Lung (tissue), 12 donors: Measurements from ENCODE around the gene NEDD8. TPM values are rescaled to one million over a fixed set of nuclear protein-coding genes. Genes with fewer than 3 reads are reported as not detected.

Experiments
- ATAC-seq: fragments of 200-7000 bp; cut with Tn5 transposase; one replicate; pipeline ENCODE4 v1.9.1; 2020; ENCODE audit warnings: moderate number of reproducible peaks; ENCODE audit not compliant: insufficient read depth, low FRiP score
- DNase-seq, 3 donors: peaks; one replicate each; pipeline ENCODE4 v3.0.0-alpha.2; 2013 to 2017
- H3K27ac ChIP-seq, 2 donors: one replicate each; pipeline ENCODE4 v1.5.1; 2013; ENCODE audit warnings: mild to moderate bottlenecking in 2 of 2, moderate library complexity in 2 of 2, control low read depth in 1 of 2, inconsistent platforms in 1 of 2, low read depth in 1 of 2, low read length in 1 of 2
- H3K27me3 ChIP-seq, 3 donors: one replicate each; pipeline ENCODE4 v1.5.1; 2013; ENCODE audit warnings: low read length in 2 of 3; ENCODE audit not compliant: control insufficient read depth in 3 of 3, insufficient read depth in 3 of 3
- H3K36me3 ChIP-seq, 4 donors: one replicate each; pipeline ENCODE4 v1.5.1; 2013; ENCODE audit warnings: low read length in 4 of 4, mild to moderate bottlenecking in 1 of 4, moderate library complexity in 1 of 4; ENCODE audit not compliant: control insufficient read depth in 4 of 4, insufficient read depth in 4 of 4
- H3K4me1 ChIP-seq, 5 donors: one replicate each; pipeline ENCODE4 v1.5.1; 2013; ENCODE audit warnings: low read length in 5 of 5, mild to moderate bottlenecking in 2 of 5, moderate library complexity in 1 of 5; ENCODE audit not compliant: control insufficient read depth in 5 of 5, insufficient read depth in 5 of 5
- H3K4me3 ChIP-seq: one replicate; pipeline ENCODE4 v1.5.1; 2013; ENCODE audit warnings: mild to moderate bottlenecking, control low read depth, moderate library complexity
- H3K9ac ChIP-seq, 2 donors: one replicate each; pipeline ENCODE4 v1.5.1; 2013; ENCODE audit warnings: low read length in 2 of 2, control low read depth in 1 of 2; ENCODE audit not compliant: insufficient read depth in 1 of 2
- H3K9me3 ChIP-seq, 4 donors: one replicate each; pipeline ENCODE4 v1.5.1; 2013; ENCODE audit warnings: low read length in 3 of 4, mild to moderate bottlenecking in 1 of 4, moderate library complexity in 1 of 4; ENCODE audit not compliant: control insufficient read depth in 4 of 4, insufficient read depth in 3 of 4
- WGBS, 2 donors: extraction: QIAGEN DNeasy Blood & Tissue Kit; methylation state at CpG; one replicate each; pipeline ENCODE4 v1.1.7; 2013; 5-methylcytosine and 5-hydroxymethylcytosine counted together
- polyA plus RNA-seq, 2 donors: library from polyadenylated mRNA; stranded (reverse); fragments of 200-250 nt; gene quantifications; one replicate each; pipeline ENCODE4 v1.2.1, GENCODE V29; 2013
- total RNA-seq, 2 donors: library from RNA; depleted of rRNA in 1 of 2; stranded (reverse); fragments of >200 nt in 1 of 2; gene quantifications; one replicate each; pipeline ENCODE4 v1.2.1, GENCODE V29; 2014 to 2021
- TF ChIP-seq, protein P1 (sequence below): IDR thresholded peaks from 2 replicates; pipeline ENCODE4 v1.5.1; 2012; ENCODE audit warnings: mild to moderate bottlenecking; ENCODE audit errors: control extremely low read depth, extremely low read depth
- donor health status: control.
- donor health status: control.
- donor health status: Bipolar disorder and iron deficiency.
- donor health status: healthy.
- donor health status: DM: yes; HTN: yes; CAD: no.

The NEDD8 gene
- total and polyA plus RNA-seq, 4 donors = 69.5 to 246 (median 194) TPM

DNA sequence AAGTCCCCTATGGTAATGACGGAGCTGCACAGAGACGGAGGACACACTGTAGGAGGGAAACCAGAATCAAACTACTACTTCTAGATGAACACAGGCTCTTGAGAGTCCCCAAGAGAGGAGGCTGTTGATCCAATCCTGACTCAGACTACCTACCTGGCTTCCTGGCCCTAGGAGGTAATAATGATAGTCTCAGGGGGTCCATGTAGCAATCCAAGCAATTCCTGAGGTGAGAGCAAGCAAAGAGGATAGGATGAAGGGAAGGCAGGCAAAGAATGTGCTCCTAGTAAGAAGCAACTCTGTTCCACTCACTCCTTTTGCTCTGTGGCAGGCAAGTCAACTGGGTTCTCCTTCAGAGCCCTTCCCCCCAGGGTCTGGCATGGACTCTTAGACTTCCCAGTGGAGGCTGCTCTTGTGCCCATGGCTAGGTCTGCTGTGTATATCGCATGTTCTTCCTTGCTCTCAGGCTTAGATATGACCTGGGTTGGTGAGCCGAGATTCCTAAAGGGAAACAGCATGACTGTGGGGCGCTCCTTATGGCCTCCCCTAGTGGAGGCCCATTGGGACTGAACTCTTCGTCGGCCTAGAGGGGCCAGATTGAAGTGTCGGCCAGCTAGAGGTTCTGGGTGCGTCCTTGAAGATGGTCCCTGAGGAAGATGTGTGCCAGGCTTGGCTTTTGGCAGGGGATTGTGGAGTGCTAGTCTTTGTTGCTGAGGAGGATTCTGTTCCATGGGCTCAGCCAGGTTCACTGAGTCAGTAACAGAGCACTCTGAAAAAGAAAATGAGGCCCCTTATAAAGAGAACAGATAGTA is 8.1 kb upstream of the NEDD8 start:
- TF ChIP-seq, protein P1, sequence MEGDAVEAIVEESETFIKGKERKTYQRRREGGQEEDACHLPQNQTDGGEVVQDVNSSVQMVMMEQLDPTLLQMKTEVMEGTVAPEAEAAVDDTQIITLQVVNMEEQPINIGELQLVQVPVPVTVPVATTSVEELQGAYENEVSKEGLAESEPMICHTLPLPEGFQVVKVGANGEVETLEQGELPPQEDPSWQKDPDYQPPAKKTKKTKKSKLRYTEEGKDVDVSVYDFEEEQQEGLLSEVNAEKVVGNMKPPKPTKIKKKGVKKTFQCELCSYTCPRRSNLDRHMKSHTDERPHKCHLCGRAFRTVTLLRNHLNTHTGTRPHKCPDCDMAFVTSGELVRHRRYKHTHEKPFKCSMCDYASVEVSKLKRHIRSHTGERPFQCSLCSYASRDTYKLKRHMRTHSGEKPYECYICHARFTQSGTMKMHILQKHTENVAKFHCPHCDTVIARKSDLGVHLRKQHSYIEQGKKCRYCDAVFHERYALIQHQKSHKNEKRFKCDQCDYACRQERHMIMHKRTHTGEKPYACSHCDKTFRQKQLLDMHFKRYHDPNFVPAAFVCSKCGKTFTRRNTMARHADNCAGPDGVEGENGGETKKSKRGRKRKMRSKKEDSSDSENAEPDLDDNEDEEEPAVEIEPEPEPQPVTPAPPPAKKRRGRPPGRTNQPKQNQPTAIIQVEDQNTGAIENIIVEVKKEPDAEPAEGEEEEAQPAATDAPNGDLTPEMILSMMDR = no peak
- DNase-seq (no peak), ATAC-seq (no peak)
- peaks cover 13 to 55% (median 39%) of the 10 kb centered on the region in 4 donors for H3K36me3 ChIP-seq
- peaks cover 9 to 19% (median 11%) of the 10 kb centered on the region in 5 donors for H3K4me1 ChIP-seq
- H3K27me3 ChIP-seq = no peaks in the 10 kb centered on the region
- peak overlapping the region in 1 of 2 donors; percentile 5 for H3K27ac ChIP-seq
- WGBS, 2 donors = 94 to 96% methylated on average over 9 of the region's 9 CpGs
- no peak overlapping the region for H3K9ac ChIP-seq
- no peaks in the 10 kb centered on the region for H3K9me3 ChIP-seq
- no peak overlapping the region for H3K4me3 ChIP-seq

DNA sequence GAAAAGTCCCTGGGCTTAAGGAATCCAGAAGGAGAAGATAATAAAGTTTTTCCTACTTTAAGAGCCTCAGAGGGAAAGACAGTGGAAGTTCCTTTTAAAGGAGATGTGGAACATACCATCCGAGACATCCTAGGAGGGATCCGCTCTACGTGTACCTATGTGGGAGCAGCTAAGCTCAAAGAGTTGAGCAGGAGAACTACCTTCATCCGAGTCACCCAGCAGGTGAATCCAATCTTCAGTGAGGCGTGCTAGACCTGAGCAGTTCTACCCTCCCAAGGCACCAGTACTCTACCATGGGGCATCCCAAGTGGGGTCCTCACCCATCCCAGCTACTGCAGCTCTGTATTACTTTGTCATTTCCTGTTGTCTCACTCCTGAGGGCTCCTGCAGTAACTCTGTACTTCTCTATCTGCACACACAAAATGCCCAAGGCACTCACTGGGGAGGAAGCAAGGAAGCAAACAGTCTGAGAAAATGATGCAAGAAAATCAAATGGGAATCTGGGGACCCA is 6.4 kb upstream of the NEDD8 start:
- TF ChIP-seq, protein P1 = no peak
- Histone ChIP-seq H3K4me1 (peaks cover 13 to 24% (median 14%) of the 10 kb centered on the region in 5 donors), H3K27me3 (no peaks in the 10 kb centered on the region), H3K4me3 (no peak overlapping the region), H3K36me3 (peaks cover 13 to 55% (median 44%) of the 10 kb centered on the region in 4 donors), H3K9me3 (no peaks in the 10 kb centered on the region), H3K9ac (no peak overlapping the region), H3K27ac (peak overlapping the region in 1 of 2 donors; percentile 1)
- DNase-seq = no peak
- ATAC-seq = no peak
- 90 to 91% methylated on average over 5 of the region's 5 CpGs for WGBS, 2 donors

DNA sequence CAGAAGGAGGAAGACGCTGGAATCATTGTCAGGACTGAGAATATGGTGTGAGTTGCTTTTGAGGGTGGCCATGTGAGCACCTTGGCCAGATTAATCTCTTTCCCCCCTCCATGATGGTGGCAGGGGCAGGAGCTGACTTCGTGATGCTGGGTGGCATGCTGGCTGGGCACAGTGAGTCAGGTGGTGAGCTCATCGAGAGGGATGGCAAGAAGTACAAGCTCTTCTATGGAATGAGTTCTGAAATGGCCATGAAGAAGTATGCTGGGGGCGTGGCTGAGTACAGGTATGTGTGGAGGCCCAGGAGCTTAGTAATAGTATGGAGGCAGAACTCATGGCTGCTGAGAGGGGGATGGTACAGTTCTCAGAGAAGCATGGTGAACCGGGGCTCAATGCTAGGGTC is 6.0 kb upstream of the NEDD8 start:
- Histone ChIP-seq H3K9ac (no peak overlapping the region), H3K4me3 (no peak overlapping the region), H3K4me1 (peaks cover 14 to 28% (median 18%) of the 10 kb centered on the region in 5 donors), H3K36me3 (peaks cover 13 to 55% (median 44%) of the 10 kb centered on the region in 4 donors), H3K27me3 (no peaks in the 10 kb centered on the region), H3K27ac (no peak overlapping the region), H3K9me3 (no peaks in the 10 kb centered on the region)
- WGBS, 2 donors = 85 to 91% methylated on average over 5 of the region's 5 CpGs
- DNase-seq (no peak), ATAC-seq (no peak)
- TF ChIP-seq, protein P1 = no peak
